NT2/D1 (cell line): Measurements from ENCODE around the gene STH.

Experiments used
- SUZ12 ChIP-seq: IDR thresholded peaks from 2 replicates; pipeline ENCODE4 v1.6.1; 2011; ENCODE audit not compliant: insufficient read length, insufficient read depth; ENCODE audit errors: extremely low read depth
- YY1 ChIP-seq: IDR thresholded peaks from 2 replicates; pipeline ENCODE4 v1.6.1; 2011; ENCODE audit not compliant: insufficient read length, insufficient read depth
- ZNF274 ChIP-seq: IDR thresholded peaks from 2 replicates; pipeline ENCODE4 v1.6.1; 2011; ENCODE audit warnings: mild to moderate bottlenecking, low read depth, low read length

DNA sequence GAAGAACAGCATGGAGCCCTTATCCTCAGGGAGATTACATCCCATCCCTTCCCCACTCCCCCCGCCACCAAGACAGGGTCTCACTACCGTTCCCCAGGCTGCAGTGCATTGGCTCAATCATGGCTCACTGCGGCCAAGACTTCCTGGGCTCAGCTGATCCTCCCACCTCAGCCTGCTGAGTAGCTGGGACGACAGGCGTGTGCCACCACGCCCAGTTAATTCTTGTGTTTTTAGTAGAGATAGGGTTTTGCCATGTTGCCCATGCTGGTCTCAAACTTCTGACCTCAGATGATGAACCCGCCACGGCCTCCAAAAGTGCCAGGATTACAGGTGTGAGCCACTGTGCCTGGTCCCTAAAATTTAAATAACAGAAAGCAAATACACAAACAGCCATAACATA, 48.8 kb downstream of the STH start:
- TF ChIP-seq YY1 (no peak), ZNF274 (no peak), SUZ12 (no peak)
